Glomerular visceral epithelial cell (primary cell): ENCODE measurements around the gene ABCD1.

ENCODE experiments used
- DNase-seq: peaks from one replicate; pipeline ENCODE4 v3.0.0-alpha.2; 2016; ENCODE audit errors: extremely low spot score

ABCD1 gene

GRCh38 chrX:153762626-153763173 lies 38.0 kb downstream of the ABCD1 start:
- DNase-seq: no peak

- DNase-seq: no peak
Measured at GRCh38 chrX:153763298-153763932, 38.8 kb downstream of the ABCD1 start.

GRCh38 chrX:153763989-153764755 lies 39.5 kb downstream of the ABCD1 start, which contains the start of gene PLXNB3:
TSS of gene PLXNB3 (plus strand) at chrX:153764249. CDS start at chrX:153765536, 1,287 bp downstream.
- DNase-seq: peak; percentile 77

GRCh38 chrX:153764786-153765137 lies 40.1 kb downstream of the ABCD1 start:
- DNase-seq: no peak

GRCh38 chrX:153765138-153766079 lies 40.8 kb downstream of the ABCD1 start:
- DNase-seq: no peak

GRCh38 chrX:153766098-153766817 lies 41.6 kb downstream of the ABCD1 start:
- DNase-seq: peak; percentile 64

GRCh38 chrX:153766871-153767673 lies 42.4 kb downstream of the ABCD1 start:
- DNase-seq: no peak

GRCh38 chrX:153767674-153768055 lies 43.0 kb downstream of the ABCD1 start:
- DNase-seq: no peak

GRCh38 chrX:153768311-153769157 lies 43.9 kb downstream of the ABCD1 start:
- no peak for DNase-seq

GRCh38 chrX:153769158-153769864 lies 44.7 kb downstream of the ABCD1 start:
- no peak for DNase-seq

- no peak for DNase-seq
Measured at GRCh38 chrX:153769865-153770600, 45.4 kb downstream of the ABCD1 start.

GRCh38 chrX:153770601-153771414 lies 46.2 kb downstream of the ABCD1 start:
- DNase-seq: no peak

- DNase-seq: no peak
Measured at GRCh38 chrX:153771415-153772315, 47.0 kb downstream of the ABCD1 start.

GRCh38 chrX:153772316-153773217 lies 47.9 kb downstream of the ABCD1 start:
- DNase-seq: no peak

GRCh38 chrX:153773218-153773611 lies 48.6 kb downstream of the ABCD1 start:
- DNase-seq: no peak
